Ovary (tissue), 3 donors: Measurements from ENCODE around the gene UBE2I.

Experiments
- POLR2A ChIP-seq: fragments of 450-650 bp; IDR thresholded peaks from one replicate; pipeline ENCODE4 v1.6.1; 2017; ENCODE audit warnings: antibody characterized with exemption, mild to moderate bottlenecking, moderate library complexity
- TF ChIP-seq, protein P1 (sequence below), 3 donors: fragments of 450-650 bp in 2 of 3; fragments of 200-600 bp in 1 of 3; IDR thresholded peaks; one replicate each; pipeline versions ENCODE4 v1.5.1 to v1.8.0; 2016 to 2022; ENCODE audit warnings: antibody characterized with exemption in 3 of 3, mild to moderate bottlenecking in 1 of 3
- donor health status: DM: no; HTN: no; CAD: no.

DNA sequence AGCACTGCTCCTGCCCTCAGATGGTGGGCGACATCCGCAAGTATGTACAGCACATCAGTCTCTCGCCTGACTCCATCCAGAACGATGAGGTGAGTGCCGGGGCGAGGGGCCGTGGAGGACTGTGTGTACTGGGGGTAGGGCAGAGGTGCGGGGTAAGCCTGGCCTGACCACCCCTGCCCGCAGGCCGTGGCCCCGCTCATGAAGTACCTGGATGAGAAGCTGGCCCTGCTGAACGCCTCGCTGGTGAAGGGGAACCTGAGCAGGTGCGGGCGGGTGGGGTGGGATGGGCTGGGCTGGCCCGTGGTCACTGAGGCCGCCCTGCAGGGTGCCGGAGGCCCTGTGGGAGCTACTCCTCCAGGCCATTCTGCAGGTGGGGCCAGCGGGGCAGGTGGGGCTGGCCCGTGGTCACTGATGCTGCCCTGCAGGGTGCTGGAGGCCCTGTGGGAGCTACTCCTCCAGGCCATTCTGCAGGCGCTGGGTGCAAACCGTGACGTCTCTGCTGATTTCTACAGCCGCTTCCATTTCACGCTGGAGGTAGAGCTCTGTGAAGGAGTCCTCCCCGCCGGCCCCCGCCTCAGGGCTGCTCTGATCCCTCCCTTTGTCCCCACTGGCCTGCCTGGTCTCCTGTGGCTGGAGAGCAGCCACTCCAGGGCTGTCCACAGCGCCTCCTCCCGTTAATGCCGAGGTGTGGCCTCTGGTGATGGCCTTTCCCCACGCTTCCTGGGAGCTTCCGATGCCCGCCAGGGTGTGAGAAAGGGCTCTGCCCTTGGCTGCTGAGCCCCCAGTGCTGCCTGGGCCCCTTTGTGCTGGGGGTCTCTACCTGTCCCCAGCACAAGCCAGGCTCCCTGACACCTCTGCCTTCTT, 37.2 kb downstream of the UBE2I start:
- TF ChIP-seq, protein P1, sequence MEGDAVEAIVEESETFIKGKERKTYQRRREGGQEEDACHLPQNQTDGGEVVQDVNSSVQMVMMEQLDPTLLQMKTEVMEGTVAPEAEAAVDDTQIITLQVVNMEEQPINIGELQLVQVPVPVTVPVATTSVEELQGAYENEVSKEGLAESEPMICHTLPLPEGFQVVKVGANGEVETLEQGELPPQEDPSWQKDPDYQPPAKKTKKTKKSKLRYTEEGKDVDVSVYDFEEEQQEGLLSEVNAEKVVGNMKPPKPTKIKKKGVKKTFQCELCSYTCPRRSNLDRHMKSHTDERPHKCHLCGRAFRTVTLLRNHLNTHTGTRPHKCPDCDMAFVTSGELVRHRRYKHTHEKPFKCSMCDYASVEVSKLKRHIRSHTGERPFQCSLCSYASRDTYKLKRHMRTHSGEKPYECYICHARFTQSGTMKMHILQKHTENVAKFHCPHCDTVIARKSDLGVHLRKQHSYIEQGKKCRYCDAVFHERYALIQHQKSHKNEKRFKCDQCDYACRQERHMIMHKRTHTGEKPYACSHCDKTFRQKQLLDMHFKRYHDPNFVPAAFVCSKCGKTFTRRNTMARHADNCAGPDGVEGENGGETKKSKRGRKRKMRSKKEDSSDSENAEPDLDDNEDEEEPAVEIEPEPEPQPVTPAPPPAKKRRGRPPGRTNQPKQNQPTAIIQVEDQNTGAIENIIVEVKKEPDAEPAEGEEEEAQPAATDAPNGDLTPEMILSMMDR (IDR thresholded peaks at IDR 0.05): no peak
- no peak for TF ChIP-seq POLR2A
